Measurements from ENCODE around the gene GPX5. TPM values are rescaled to one million over a fixed set of nuclear protein-coding genes. Genes with fewer than 3 reads are reported as not detected.

The GPX5 gene
- total and polyA plus RNA-seq, 10 of the 15 experiments (the other 5 are each of a cell fraction or from before 2014, with no cell fraction given) = not detected

DNA sequence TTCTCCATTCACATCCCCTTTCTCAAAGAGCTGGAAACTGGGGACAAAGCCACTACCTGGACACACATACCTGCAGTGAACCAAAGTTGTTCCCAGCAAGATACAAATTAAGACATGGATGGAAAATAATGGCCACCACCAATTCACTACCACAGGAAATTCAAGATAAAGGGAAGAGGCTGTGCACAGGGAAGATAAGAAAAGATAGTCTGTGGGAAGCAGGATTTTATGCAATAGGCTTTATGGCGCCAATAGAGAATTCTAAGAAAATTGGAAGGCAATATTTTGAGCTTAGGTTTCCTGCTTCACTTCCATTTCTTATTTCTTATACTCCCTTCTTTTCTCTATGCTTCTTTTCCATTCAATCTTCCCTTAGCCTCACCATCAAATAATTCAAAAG lies 19.9 kb upstream of the GPX5 start:
- H3K9ac ChIP-seq (ENCODE audit: control insufficient read depth, insufficient read depth, low read length) = no peak overlapping the region
- CTCF ChIA-PET = interaction anchor here (1.0 kb wide), 1 partner anchor 14 kb away, joined by 3 read pairs; no protein-coding TSS in a partner anchor
- WGBS (ENCODE audit: insufficient coverage, insufficient replicate concordance, low lambda C conversion rate, missing lambda C conversion rate) = 100% methylated on average over 1 of the region's 1 CpG
- H3K79me2 ChIP-seq (ENCODE audit: control insufficient read depth, insufficient read depth, low read length) = no peaks in the 10 kb centered on the region
- FAIRE-seq (no peak), ATAC-seq (no peak), DNase-seq (ENCODE audit: low read depth, low spot score) (no peak)
- POLR2A ChIA-PET = no interaction called here
- no peak overlapping the region for H3K27ac ChIP-seq (ENCODE audit: control insufficient read depth, insufficient read depth)
- SMC1A ChIA-PET (ENCODE audit: uncharacterized antibody, unreplicated experiment) = interaction anchor here (1.4 kb wide), 1 partner anchor 11 kb away, joined by 3 read pairs; no protein-coding TSS in a partner anchor
- no peak overlapping the region for H3K4me3 ChIP-seq
- H3K4me2 ChIP-seq (ENCODE audit: control insufficient read depth, insufficient read depth) = no peak overlapping the region
- in situ Hi-C loops (cut with MboI) (no loop called here), intact Hi-C loops (cut with micrococcal nuclease; ENCODE audit: unreplicated experiment) (no loop called here)
- H4K20me1 ChIP-seq (ENCODE audit: control insufficient read depth, insufficient read depth) = no peaks in the 10 kb centered on the region
- no peaks in the 10 kb centered on the region; a peak in 1 of 4 replicates for H3K27me3 ChIP-seq (replicated peaks in 1 of 2; ENCODE audit: control insufficient read depth in 2 of 2, insufficient read depth in 2 of 2, low read length in 1 of 2)
- no peaks in the 10 kb centered on the region for H3K4me1 ChIP-seq (ENCODE audit: control insufficient read depth, insufficient read depth, low read length)
- no TSS peak for BruUV-seq (replicated peaks)
- no peaks in the 10 kb centered on the region for H3K36me3 ChIP-seq (ENCODE audit: control insufficient read depth in 2 of 2, insufficient read depth in 2 of 2, low read length in 1 of 2)
- H2AFZ ChIP-seq (ENCODE audit: control insufficient read depth, low read depth, low read length) = no peak overlapping the region
- no peaks in the 10 kb centered on the region for H3K9me3 ChIP-seq (replicated peaks; ENCODE audit: control insufficient read depth, insufficient read depth, low read length)
- no peak for TF ChIP-seq SUZ12 (IDR thresholded peaks at IDR 0.05; ENCODE audit: unreplicated experiment)
- TF ChIP-seq CBX3 (IDR thresholded peaks at IDR 0.05; ENCODE audit: borderline replicate concordance, low read depth) = no peak
- TF ChIP-seq, protein P1, sequence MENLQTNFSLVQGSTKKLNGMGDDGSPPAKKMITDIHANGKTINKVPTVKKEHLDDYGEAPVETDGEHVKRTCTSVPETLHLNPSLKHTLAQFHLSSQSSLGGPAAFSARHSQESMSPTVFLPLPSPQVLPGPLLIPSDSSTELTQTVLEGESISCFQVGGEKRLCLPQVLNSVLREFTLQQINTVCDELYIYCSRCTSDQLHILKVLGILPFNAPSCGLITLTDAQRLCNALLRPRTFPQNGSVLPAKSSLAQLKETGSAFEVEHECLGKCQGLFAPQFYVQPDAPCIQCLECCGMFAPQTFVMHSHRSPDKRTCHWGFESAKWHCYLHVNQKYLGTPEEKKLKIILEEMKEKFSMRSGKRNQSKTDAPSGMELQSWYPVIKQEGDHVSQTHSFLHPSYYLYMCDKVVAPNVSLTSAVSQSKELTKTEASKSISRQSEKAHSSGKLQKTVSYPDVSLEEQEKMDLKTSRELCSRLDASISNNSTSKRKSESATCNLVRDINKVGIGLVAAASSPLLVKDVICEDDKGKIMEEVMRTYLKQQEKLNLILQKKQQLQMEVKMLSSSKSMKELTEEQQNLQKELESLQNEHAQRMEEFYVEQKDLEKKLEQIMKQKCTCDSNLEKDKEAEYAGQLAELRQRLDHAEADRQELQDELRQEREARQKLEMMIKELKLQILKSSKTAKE (IDR thresholded peaks at IDR 0.05; ENCODE audit: low read depth, poor library complexity, severe bottlenecking) = no peak
- no peak for TF ChIP-seq DPF2 (IDR thresholded peaks at IDR 0.05)
- TF ChIP-seq BACH1 (IDR thresholded peaks at IDR 0.05; ENCODE audit: borderline replicate concordance) = no peak
- TF ChIP-seq, protein P2, sequence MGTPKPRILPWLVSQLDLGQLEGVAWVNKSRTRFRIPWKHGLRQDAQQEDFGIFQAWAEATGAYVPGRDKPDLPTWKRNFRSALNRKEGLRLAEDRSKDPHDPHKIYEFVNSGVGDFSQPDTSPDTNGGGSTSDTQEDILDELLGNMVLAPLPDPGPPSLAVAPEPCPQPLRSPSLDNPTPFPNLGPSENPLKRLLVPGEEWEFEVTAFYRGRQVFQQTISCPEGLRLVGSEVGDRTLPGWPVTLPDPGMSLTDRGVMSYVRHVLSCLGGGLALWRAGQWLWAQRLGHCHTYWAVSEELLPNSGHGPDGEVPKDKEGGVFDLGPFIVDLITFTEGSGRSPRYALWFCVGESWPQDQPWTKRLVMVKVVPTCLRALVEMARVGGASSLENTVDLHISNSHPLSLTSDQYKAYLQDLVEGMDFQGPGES (IDR thresholded peaks at IDR 0.05) = no peak
- no peak for TF ChIP-seq ZBED1 (IDR thresholded peaks at IDR 0.05; ENCODE audit: borderline replicate concordance)
- TF ChIP-seq KAT2A (conservative IDR thresholded peaks at IDR 0.05; ENCODE audit: control insufficient read depth, low read depth, low read length) = no peak
- TF ChIP-seq, protein P3, sequence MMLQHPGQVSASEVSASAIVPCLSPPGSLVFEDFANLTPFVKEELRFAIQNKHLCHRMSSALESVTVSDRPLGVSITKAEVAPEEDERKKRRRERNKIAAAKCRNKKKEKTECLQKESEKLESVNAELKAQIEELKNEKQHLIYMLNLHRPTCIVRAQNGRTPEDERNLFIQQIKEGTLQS (IDR thresholded peaks at IDR 0.05; ENCODE audit: borderline replicate concordance, extremely low read depth, low read depth, low read length) = no peak
- no peak for TF ChIP-seq BMI1 (IDR thresholded peaks at IDR 0.05; ENCODE audit: borderline replicate concordance)
- TF ChIP-seq, protein P4, sequence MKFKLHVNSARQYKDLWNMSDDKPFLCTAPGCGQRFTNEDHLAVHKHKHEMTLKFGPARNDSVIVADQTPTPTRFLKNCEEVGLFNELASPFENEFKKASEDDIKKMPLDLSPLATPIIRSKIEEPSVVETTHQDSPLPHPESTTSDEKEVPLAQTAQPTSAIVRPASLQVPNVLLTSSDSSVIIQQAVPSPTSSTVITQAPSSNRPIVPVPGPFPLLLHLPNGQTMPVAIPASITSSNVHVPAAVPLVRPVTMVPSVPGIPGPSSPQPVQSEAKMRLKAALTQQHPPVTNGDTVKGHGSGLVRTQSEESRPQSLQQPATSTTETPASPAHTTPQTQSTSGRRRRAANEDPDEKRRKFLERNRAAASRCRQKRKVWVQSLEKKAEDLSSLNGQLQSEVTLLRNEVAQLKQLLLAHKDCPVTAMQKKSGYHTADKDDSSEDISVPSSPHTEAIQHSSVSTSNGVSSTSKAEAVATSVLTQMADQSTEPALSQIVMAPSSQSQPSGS (IDR thresholded peaks at IDR 0.05; ENCODE audit: low read length) = no peak
- no peak for TF ChIP-seq CBFB (IDR thresholded peaks at IDR 0.05; ENCODE audit: low read depth)
- TF ChIP-seq IKZF2 (IDR thresholded peaks at IDR 0.05) = no peak
- TF ChIP-seq, protein P5, sequence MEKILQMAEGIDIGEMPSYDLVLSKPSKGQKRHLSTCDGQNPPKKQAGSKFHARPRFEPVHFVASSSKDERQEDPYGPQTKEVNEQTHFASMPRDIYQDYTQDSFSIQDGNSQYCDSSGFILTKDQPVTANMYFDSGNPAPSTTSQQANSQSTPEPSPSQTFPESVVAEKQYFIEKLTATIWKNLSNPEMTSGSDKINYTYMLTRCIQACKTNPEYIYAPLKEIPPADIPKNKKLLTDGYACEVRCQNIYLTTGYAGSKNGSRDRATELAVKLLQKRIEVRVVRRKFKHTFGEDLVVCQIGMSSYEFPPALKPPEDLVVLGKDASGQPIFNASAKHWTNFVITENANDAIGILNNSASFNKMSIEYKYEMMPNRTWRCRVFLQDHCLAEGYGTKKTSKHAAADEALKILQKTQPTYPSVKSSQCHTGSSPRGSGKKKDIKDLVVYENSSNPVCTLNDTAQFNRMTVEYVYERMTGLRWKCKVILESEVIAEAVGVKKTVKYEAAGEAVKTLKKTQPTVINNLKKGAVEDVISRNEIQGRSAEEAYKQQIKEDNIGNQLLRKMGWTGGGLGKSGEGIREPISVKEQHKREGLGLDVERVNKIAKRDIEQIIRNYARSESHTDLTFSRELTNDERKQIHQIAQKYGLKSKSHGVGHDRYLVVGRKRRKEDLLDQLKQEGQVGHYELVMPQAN (conservative IDR thresholded peaks at IDR 0.05) = no peak
- no peak for TF ChIP-seq RB1 (IDR thresholded peaks at IDR 0.05; ENCODE audit: borderline replicate concordance)
- no peak for TF ChIP-seq HDAC6 (IDR thresholded peaks at IDR 0.05; ENCODE audit: unreplicated experiment)
- TF ChIP-seq ZNF217 (IDR thresholded peaks at IDR 0.05) = no peak
- no peak for TF ChIP-seq HDAC2 (IDR thresholded peaks at IDR 0.05)
- RAD21 ChIA-PET (ENCODE audit: unreplicated experiment) = no interaction called here
